Measurements from ENCODE around the gene CYP4F2.

DNA sequence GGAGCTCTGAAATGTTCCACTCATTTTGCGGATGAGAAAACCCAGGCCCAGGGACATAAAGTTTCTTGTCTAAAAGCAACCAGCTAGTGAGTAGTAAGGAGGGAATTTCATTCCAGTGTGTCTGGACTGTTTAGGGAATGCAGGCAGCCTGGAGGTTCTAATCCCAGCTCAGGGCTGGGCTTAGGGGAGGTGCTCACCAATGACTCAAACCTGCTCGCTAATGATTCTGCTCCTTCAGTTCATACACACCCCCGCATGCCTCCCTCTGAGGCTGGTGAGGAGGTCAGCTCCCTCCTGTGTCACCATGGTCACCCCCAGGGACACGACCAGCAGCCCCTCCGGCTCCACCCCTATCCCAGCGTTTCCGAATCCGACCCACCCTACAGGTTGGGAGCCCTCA is 34.6 kb downstream of the CYP4F2 start:
- TF ChIP-seq, protein P1, sequence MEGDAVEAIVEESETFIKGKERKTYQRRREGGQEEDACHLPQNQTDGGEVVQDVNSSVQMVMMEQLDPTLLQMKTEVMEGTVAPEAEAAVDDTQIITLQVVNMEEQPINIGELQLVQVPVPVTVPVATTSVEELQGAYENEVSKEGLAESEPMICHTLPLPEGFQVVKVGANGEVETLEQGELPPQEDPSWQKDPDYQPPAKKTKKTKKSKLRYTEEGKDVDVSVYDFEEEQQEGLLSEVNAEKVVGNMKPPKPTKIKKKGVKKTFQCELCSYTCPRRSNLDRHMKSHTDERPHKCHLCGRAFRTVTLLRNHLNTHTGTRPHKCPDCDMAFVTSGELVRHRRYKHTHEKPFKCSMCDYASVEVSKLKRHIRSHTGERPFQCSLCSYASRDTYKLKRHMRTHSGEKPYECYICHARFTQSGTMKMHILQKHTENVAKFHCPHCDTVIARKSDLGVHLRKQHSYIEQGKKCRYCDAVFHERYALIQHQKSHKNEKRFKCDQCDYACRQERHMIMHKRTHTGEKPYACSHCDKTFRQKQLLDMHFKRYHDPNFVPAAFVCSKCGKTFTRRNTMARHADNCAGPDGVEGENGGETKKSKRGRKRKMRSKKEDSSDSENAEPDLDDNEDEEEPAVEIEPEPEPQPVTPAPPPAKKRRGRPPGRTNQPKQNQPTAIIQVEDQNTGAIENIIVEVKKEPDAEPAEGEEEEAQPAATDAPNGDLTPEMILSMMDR (IDR thresholded peaks at IDR 0.05): no peak
- TF ChIP-seq ZFX (IDR thresholded peaks at IDR 0.05; ENCODE audit: borderline replicate concordance): no peak
